GM21786 (cell line): ENCODE results near the gene TOM1L1.

Experiments used
- ATAC-seq: cut with Tn5 transposase; IDR thresholded peaks from one replicate; pipeline ENCODE4 v1.9.1; 2021; ENCODE audit not compliant: unreplicated experiment

TOM1L1 gene

GRCh38 chr17:54898576-54898975 is 2.1 kb upstream of the TOM1L1 start:
- ATAC-seq = no peak

- ATAC-seq = no peak
These were observed 1.5 kb upstream of the TOM1L1 start for GRCh38 chr17:54899201-54899600.

GRCh38 chr17:54899721-54900456 is 763 bp upstream of the TOM1L1 start:
- no peak for ATAC-seq

- no peak for ATAC-seq
These were observed 674 bp downstream of the TOM1L1 start for GRCh38 chr17:54901230-54901822.

GRCh38 chr17:54902017-54902416 is 1.4 kb downstream of the TOM1L1 start:
- no peak for ATAC-seq

GRCh38 chr17:54902611-54903010 is 2.0 kb downstream of the TOM1L1 start:
- ATAC-seq = no peak

GRCh38 chr17:54903375-54903774 is 2.7 kb downstream of the TOM1L1 start:
- no peak for ATAC-seq

GRCh38 chr17:54906683-54907082 is 6.0 kb downstream of the TOM1L1 start:
- ATAC-seq = no peak

GRCh38 chr17:54907376-54907775 is 6.7 kb downstream of the TOM1L1 start:
- no peak for ATAC-seq

- ATAC-seq = no peak
These were observed 9.1 kb downstream of the TOM1L1 start for GRCh38 chr17:54909766-54910165.

- no peak for ATAC-seq
These were observed 16.1 kb downstream of the TOM1L1 start for GRCh38 chr17:54916721-54917120.

GRCh38 chr17:54919425-54919824 is 18.8 kb downstream of the TOM1L1 start:
- no peak for ATAC-seq

- ATAC-seq = no peak
These were observed 20.2 kb downstream of the TOM1L1 start for GRCh38 chr17:54920819-54921218.

GRCh38 chr17:54924405-54924804 is 23.8 kb downstream of the TOM1L1 start:
- no peak for ATAC-seq

GRCh38 chr17:54927525-54927924 is 26.9 kb downstream of the TOM1L1 start:
- ATAC-seq = no peak

- ATAC-seq = no peak
These were observed 32.1 kb downstream of the TOM1L1 start for GRCh38 chr17:54932711-54933110.

GRCh38 chr17:54933921-54934320 is 33.3 kb downstream of the TOM1L1 start:
- no peak for ATAC-seq

GRCh38 chr17:54935471-54935870 is 34.8 kb downstream of the TOM1L1 start:
- no peak for ATAC-seq

- no peak for ATAC-seq
These were observed 36.4 kb downstream of the TOM1L1 start for GRCh38 chr17:54937018-54937417.

- no peak for ATAC-seq
These were observed 36.8 kb downstream of the TOM1L1 start for GRCh38 chr17:54937426-54937825.

GRCh38 chr17:54941285-54941684 is 40.6 kb downstream of the TOM1L1 start:
- no peak for ATAC-seq

- no peak for ATAC-seq
These were observed 44.1 kb downstream of the TOM1L1 start for GRCh38 chr17:54944796-54945195.

- ATAC-seq = no peak
These were observed 44.6 kb downstream of the TOM1L1 start for GRCh38 chr17:54945231-54945630.
